Tibial nerve (tissue), 4 donors: ENCODE results near the gene INO80B. TPM values are rescaled to one million over a fixed set of nuclear protein-coding genes. Genes with fewer than 3 reads are reported as not detected.
"Not testable (repeated sequence)": the region's sequence is repeated elsewhere in the genome, so short reads cannot be mapped to it uniquely, and the experiment has no call there.

Experiments
- DNase-seq, 2 donors: peaks; one replicate each; pipeline ENCODE4 v3.0.0-alpha.2; 2019; ENCODE audit warnings: low spot score in 2 of 2
- H3K27ac ChIP-seq, 4 donors: fragments of 200-600 bp; sonication (generic) in 3 of 4; one replicate each; pipeline ENCODE4 v1.5.1; 2017 to 2019; ENCODE audit warnings: mild to moderate bottlenecking in 1 of 4
- H3K27me3 ChIP-seq, 2 donors: fragments of 200-600 bp; sonication (generic) in 1 of 2; one replicate each; pipeline versions ENCODE4 v1.5.1 to v1.6.0; 2017 to 2019
- H3K36me3 ChIP-seq, 3 donors: fragments of 200-600 bp; sonication (generic); one replicate each; pipeline ENCODE4 v1.5.1; 2018 to 2019
- H3K4me1 ChIP-seq, 4 donors: fragments of 200-600 bp; sonication (generic) in 3 of 4; one replicate each; pipeline ENCODE4 v1.5.1; 2017 to 2019
- H3K4me3 ChIP-seq, 4 donors: fragments of 200-600 bp; sonication (generic) in 3 of 4; one replicate each; pipeline ENCODE4 v1.5.1; 2017 to 2019; ENCODE audit warnings: mild to moderate bottlenecking in 1 of 4, moderate library complexity in 1 of 4
- H3K9me3 ChIP-seq, 4 donors: fragments of 200-600 bp; sonication (generic) in 3 of 4; one replicate each; pipeline ENCODE4 v1.5.1; 2017 to 2019
- EP300 ChIP-seq, 2 donors: sonication (generic); formaldehyde crosslinking; IDR thresholded peaks; one replicate each; pipeline ENCODE4 v1.6.1; 2017; ENCODE audit warnings: antibody characterized with exemption in 2 of 2, mild to moderate bottlenecking in 1 of 2
- POLR2A ChIP-seq, 2 donors: fragments of 450-650 bp; IDR thresholded peaks; one replicate each; pipeline ENCODE4 v1.6.1; 2017; ENCODE audit warnings: antibody characterized with exemption in 2 of 2, mild to moderate bottlenecking in 2 of 2, moderate library complexity in 2 of 2
- WGBS, 2 donors: methylation state at CpG; one replicate each; pipeline ENCODE4 v1.1.5; 2018; 5-methylcytosine and 5-hydroxymethylcytosine counted together
- total RNA-seq, 4 donors: library from RNA; depleted of rRNA; stranded (reverse); fragments of >200 nt; gene quantifications; one replicate each; pipeline ENCODE4 v1.1.0, GENCODE V29; 2016
- TF ChIP-seq, protein P1 (sequence below), 5 experiments: fragments of 200-600 bp in 3 of 5; fragments of 450-650 bp in 2 of 5; sonication (generic) in 3 of 5; IDR thresholded peaks; one replicate each; pipeline ENCODE4 v1.5.1; 2016 to 2019; ENCODE audit warnings: antibody characterized with exemption in 5 of 5, mild to moderate bottlenecking in 3 of 5, moderate library complexity in 2 of 5

Gene INO80B
- total RNA-seq, 4 donors from 2014 or later: 15.1 to 40.6 (median 27.5) TPM

GRCh38 chr2:74418312-74418711 is 36.6 kb upstream of the INO80B start:
- no peak for DNase-seq
- TF ChIP-seq, protein P1, sequence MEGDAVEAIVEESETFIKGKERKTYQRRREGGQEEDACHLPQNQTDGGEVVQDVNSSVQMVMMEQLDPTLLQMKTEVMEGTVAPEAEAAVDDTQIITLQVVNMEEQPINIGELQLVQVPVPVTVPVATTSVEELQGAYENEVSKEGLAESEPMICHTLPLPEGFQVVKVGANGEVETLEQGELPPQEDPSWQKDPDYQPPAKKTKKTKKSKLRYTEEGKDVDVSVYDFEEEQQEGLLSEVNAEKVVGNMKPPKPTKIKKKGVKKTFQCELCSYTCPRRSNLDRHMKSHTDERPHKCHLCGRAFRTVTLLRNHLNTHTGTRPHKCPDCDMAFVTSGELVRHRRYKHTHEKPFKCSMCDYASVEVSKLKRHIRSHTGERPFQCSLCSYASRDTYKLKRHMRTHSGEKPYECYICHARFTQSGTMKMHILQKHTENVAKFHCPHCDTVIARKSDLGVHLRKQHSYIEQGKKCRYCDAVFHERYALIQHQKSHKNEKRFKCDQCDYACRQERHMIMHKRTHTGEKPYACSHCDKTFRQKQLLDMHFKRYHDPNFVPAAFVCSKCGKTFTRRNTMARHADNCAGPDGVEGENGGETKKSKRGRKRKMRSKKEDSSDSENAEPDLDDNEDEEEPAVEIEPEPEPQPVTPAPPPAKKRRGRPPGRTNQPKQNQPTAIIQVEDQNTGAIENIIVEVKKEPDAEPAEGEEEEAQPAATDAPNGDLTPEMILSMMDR (IDR thresholded peaks at IDR 0.05): no peak
- TF ChIP-seq POLR2A (IDR thresholded peaks at IDR 0.05): no peak
- no peak for TF ChIP-seq EP300 (IDR thresholded peaks at IDR 0.05)
- peaks cover 0 to 57% (median 21%) of the 10 kb centered on the region in 4 donors for H3K4me1 ChIP-seq
- 73 to 83% methylated on average over 23 to 27 of the region's 27 CpGs for WGBS, 2 donors
- no peaks in the 10 kb centered on the region for H3K27me3 ChIP-seq
- peak overlapping the region in 1 of 4 donors; percentile 3 for H3K27ac ChIP-seq
- H3K9me3 ChIP-seq: no peaks in the 10 kb centered on the region
- H3K4me3 ChIP-seq: no peak overlapping the region
- H3K36me3 ChIP-seq: no peaks in the 10 kb centered on the region

DNA sequence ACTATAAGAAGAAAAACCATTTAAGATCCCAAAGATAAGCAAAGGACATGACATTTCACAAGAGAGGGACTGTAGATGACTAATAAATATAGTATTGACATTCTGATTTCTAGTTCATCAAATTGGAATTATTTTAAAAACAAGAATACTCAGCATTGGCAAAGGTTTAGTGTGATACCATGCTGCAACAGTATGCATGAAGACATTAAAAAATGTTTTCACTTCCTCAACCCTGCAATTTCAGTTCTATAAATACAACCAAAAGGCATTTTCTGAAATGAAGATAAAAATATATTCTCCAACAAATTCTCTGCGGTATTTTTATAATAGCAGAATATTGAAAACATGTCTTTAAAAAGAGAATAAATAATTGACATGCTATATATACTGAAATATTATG is 35.5 kb upstream of the INO80B start:
- H3K9me3 ChIP-seq: no peaks in the 10 kb centered on the region
- TF ChIP-seq EP300 (IDR thresholded peaks at IDR 0.05) (no peak), POLR2A (IDR thresholded peaks at IDR 0.05) (no peak)
- TF ChIP-seq, protein P1 (IDR thresholded peaks at IDR 0.05): no peak
- no peak overlapping the region for H3K27ac ChIP-seq
- WGBS, 2 donors: 81 to 82% methylated on average over 1 of the region's 1 CpG
- peaks cover 0 to 47% (median 18%) of the 10 kb centered on the region in 4 donors for H3K4me1 ChIP-seq
- H3K27me3 ChIP-seq: no peaks in the 10 kb centered on the region
- DNase-seq: no peak
- no peaks in the 10 kb centered on the region for H3K36me3 ChIP-seq
- no peak overlapping the region for H3K4me3 ChIP-seq

DNA sequence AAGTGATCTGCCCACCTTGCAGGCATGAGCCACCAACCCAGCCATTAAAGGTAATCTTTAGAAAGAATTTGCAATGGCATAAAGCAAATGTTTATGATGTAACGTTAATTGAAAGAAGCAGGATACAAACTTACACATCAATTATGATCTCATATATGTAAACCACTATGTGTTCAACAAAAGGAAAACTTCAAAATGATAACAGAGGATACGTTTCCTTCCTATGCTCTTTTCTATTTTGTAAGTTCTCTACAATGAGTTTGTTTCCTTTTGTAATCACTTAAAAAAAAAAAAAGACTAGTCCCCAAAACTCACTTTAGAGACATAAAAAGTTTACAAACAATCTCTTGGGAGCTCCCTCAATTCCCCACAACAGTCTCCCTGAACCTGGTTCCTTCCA is 34.9 kb upstream of the INO80B start:
- Histone ChIP-seq H3K4me3 (no peak overlapping the region), H3K27me3 (no peaks in the 10 kb centered on the region)
- WGBS, 2 donors: 76 to 80% methylated on average over 2 of the region's 2 CpGs

DNA sequence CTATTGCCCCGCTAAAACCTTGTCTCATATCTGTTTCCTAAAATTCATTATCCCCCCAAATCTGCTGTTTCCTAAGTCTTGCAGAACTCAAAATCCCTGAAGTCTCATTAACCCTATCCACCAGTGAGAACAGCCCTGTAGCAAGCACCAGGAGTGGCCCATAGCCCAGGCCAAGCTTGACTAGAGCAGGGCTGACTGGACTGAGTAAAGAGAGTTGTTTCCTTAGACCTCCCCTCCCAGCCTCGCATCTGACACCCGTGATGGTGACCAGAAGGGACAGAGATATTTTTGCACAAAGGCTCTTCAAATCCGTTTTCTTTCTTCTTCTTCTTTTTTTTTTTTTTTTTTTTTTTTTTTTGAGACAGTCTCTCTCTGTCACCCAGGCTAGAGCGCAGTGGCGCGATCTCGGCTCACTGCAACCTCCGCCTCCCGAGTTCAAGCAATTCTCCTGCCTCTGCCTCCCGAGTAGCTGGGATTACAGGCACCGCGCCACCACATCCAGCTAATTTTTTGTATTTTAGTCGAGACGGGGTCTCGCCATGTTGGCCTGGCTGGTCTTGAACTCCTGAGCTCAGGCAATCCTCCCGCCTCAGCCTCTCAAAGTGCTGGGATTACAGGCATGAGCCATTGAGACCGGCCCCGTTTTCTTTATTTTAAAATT is 34.3 kb upstream of the INO80B start:
- H3K27ac ChIP-seq: peak overlapping the region; percentile 2 to 88 (median 82)
- not testable (repeated sequence) for H3K36me3 ChIP-seq, DNase-seq, H3K27me3 ChIP-seq, H3K9me3 ChIP-seq
- 78% methylated on average over 19 of the region's 19 CpGs for WGBS, 2 donors
- H3K4me3 ChIP-seq: peak overlapping the region in 2 of 4 donors; percentile 42 to 70
- peaks cover 0 to 35% (median 14%) of the 10 kb centered on the region in 4 donors for H3K4me1 ChIP-seq

More for the DNA sequence above, 34.9 kb upstream of the INO80B start:
- no peak for DNase-seq
- H3K27ac ChIP-seq: no peak overlapping the region
- H3K4me1 ChIP-seq: peaks cover 0 to 40% (median 15%) of the 10 kb centered on the region in 4 donors
- no peaks in the 10 kb centered on the region for H3K9me3 ChIP-seq
- peaks cover 0 to 3% (median 0%) of the 10 kb centered on the region in 3 donors for H3K36me3 ChIP-seq
- TF ChIP-seq, protein P1 (IDR thresholded peaks at IDR 0.05): no peak
- no peak for TF ChIP-seq POLR2A (IDR thresholded peaks at IDR 0.05)
- no peak for TF ChIP-seq EP300 (IDR thresholded peaks at IDR 0.05)

GRCh38 chr2:74421221-74421870 is 33.5 kb upstream of the INO80B start, which contains the start of the genes C2orf81 and WDR54:
TSS of gene C2orf81 (minus strand) at chr2:74421619. CDS start at chr2:74421560, 59 bp downstream.
TSS of gene WDR54 (plus strand) at chr2:74421730. CDS start at chr2:74422154, 424 bp downstream.
- DNase-seq: peak; percentile 64 to 67
- peaks cover 0 to 27% (median 9%) of the 10 kb centered on the region in 4 donors for H3K4me1 ChIP-seq
- 0 to 1% methylated on average over 32 to 57 of the region's 57 CpGs for WGBS, 2 donors
- H3K27ac ChIP-seq: peak within 1 kb of the TSS; percentile 2 to 88 (median 82)
- peaks cover 0 to 16% (median 0%) of the 10 kb centered on the region in 3 donors for H3K36me3 ChIP-seq
- peak in 1 of 2 donors; percentile 78 for TF ChIP-seq EP300 (IDR thresholded peaks at IDR 0.05)
- peak; percentile 26 to 40 for TF ChIP-seq POLR2A (IDR thresholded peaks at IDR 0.05)
- TF ChIP-seq, protein P1 (IDR thresholded peaks at IDR 0.05): no peak
- H3K9me3 ChIP-seq: no peaks in the 10 kb centered on the region
- H3K4me3 ChIP-seq: peak within 1 kb of the TSS; percentile 42 to 70 (median 54)
- no peaks in the 10 kb centered on the region for H3K27me3 ChIP-seq
